Measurements from ENCODE around the gene PCNX2. TPM values are rescaled to one million over a fixed set of nuclear protein-coding genes. Genes with fewer than 3 reads are reported as not detected.

The PCNX2 gene
- total RNA-seq, 1 experiment from 2014 or later, result 50.8 TPM

- TF ChIP-seq, protein P1, sequence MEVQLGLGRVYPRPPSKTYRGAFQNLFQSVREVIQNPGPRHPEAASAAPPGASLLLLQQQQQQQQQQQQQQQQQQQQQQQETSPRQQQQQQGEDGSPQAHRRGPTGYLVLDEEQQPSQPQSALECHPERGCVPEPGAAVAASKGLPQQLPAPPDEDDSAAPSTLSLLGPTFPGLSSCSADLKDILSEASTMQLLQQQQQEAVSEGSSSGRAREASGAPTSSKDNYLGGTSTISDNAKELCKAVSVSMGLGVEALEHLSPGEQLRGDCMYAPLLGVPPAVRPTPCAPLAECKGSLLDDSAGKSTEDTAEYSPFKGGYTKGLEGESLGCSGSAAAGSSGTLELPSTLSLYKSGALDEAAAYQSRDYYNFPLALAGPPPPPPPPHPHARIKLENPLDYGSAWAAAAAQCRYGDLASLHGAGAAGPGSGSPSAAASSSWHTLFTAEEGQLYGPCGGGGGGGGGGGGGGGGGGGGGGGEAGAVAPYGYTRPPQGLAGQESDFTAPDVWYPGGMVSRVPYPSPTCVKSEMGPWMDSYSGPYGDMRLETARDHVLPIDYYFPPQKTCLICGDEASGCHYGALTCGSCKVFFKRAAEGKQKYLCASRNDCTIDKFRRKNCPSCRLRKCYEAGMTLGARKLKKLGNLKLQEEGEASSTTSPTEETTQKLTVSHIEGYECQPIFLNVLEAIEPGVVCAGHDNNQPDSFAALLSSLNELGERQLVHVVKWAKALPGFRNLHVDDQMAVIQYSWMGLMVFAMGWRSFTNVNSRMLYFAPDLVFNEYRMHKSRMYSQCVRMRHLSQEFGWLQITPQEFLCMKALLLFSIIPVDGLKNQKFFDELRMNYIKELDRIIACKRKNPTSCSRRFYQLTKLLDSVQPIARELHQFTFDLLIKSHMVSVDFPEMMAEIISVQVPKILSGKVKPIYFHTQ (CRISPR knock-in tag; IDR thresholded peaks at IDR 0.05), result no peak
- TF ChIP-seq, protein P2, sequence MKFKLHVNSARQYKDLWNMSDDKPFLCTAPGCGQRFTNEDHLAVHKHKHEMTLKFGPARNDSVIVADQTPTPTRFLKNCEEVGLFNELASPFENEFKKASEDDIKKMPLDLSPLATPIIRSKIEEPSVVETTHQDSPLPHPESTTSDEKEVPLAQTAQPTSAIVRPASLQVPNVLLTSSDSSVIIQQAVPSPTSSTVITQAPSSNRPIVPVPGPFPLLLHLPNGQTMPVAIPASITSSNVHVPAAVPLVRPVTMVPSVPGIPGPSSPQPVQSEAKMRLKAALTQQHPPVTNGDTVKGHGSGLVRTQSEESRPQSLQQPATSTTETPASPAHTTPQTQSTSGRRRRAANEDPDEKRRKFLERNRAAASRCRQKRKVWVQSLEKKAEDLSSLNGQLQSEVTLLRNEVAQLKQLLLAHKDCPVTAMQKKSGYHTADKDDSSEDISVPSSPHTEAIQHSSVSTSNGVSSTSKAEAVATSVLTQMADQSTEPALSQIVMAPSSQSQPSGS (CRISPR knock-in tag; IDR thresholded peaks at IDR 0.05; ENCODE audit: borderline replicate concordance, low read depth), result no peak
- TF ChIP-seq ZNF317 (CRISPR knock-in tag; IDR thresholded peaks at IDR 0.05; ENCODE audit: borderline replicate concordance, low read depth), result no peak
- no peak for TF ChIP-seq KAT7 (CRISPR knock-in tag; IDR thresholded peaks at IDR 0.05; ENCODE audit: borderline replicate concordance)
- no peak for TF ChIP-seq ATF1 (CRISPR knock-in tag; IDR thresholded peaks at IDR 0.05)
- TF ChIP-seq, protein P3, sequence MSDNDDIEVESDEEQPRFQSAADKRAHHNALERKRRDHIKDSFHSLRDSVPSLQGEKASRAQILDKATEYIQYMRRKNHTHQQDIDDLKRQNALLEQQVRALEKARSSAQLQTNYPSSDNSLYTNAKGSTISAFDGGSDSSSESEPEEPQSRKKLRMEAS (CRISPR knock-in tag; IDR thresholded peaks at IDR 0.05), result no peak
- no peak for TF ChIP-seq GRHL2 (CRISPR knock-in tag; IDR thresholded peaks at IDR 0.05; ENCODE audit: insufficient replicate concordance, severe bottlenecking)
- TF ChIP-seq ZNF396 (CRISPR knock-in tag; IDR thresholded peaks at IDR 0.05; ENCODE audit: borderline replicate concordance), result no peak
- no peak for TF ChIP-seq FOXJ3 (CRISPR knock-in tag; IDR thresholded peaks at IDR 0.05; ENCODE audit: borderline replicate concordance)
Measured at GRCh38 chr1:233066087-233066486, 229.4 kb downstream of the PCNX2 start (continued).

- ATAC-seq (no peak), DNase-seq (ENCODE audit: low spot score) (no peak)
- Mint-ChIP-seq H3K27ac (no peak overlapping the region), H3K4me3 (no peak overlapping the region), H3K36me3 (peaks cover 10% of the 10 kb centered on the region), H3K4me1 (peaks cover 7% of the 10 kb centered on the region), H3K9me3 (no peaks in the 10 kb centered on the region), H3K27me3 (ENCODE audit: low read depth) (no peaks in the 10 kb centered on the region)
- POLR2A ChIA-PET, result no interaction called here
- CTCF ChIA-PET, result no interaction called here
- TF ChIP-seq STAT6 (CRISPR knock-in tag; conservative IDR thresholded peaks at IDR 0.05; ENCODE audit: low read depth) (no peak), AFF4 (CRISPR knock-in tag; IDR thresholded peaks at IDR 0.05; ENCODE audit: borderline replicate concordance) (no peak), ZNF532 (CRISPR knock-in tag; IDR thresholded peaks at IDR 0.05; ENCODE audit: borderline replicate concordance) (no peak), ZMAT4 (CRISPR knock-in tag; IDR thresholded peaks at IDR 0.05) (no peak), MYBL2 (CRISPR knock-in tag; IDR thresholded peaks at IDR 0.05) (no peak)
- TF ChIP-seq, protein P3 (CRISPR knock-in tag; IDR thresholded peaks at IDR 0.05), result no peak
- TF ChIP-seq, protein P1 (CRISPR knock-in tag; IDR thresholded peaks at IDR 0.05), result no peak
Measured at GRCh38 chr1:233065685-233066084, 229.8 kb downstream of the PCNX2 start.

Measured in WTC11 (cell line).